GM12878 (cell line): ENCODE measurements around the gene NLRP9. TPM values are rescaled to one million over a fixed set of nuclear protein-coding genes. Genes with fewer than 3 reads are reported as not detected.
"Not testable (repeated sequence)": the region's sequence is repeated elsewhere in the genome, so short reads cannot be mapped to it uniquely, and the experiment has no call there.

ENCODE experiments used
- ATAC-seq: fragments of 200-7000 bp; cut with Tn5 transposase; 3 replicates; pipeline ENCODE4 v1.9.1; 2020; ENCODE audit warnings: mild to moderate bottlenecking, moderate library complexity
- BruUV-seq: library from RNA; stranded (reverse); fragments of 400-500 nt; replicated peaks from 2 replicates; lab custom pipeline; 2021; lab: Mats Ljungman, UMichigan
- CTCF ChIA-PET: fragments of 300-600 bp; sonication (Branson Sonifier 250); formaldehyde crosslinking; extraction: SDS; loops from one replicate; lab custom pipeline; 2021; ENCODE audit warnings: inconsistent platforms; lab: Yijun Ruan, JAX
- POLR2A ChIA-PET: fragments of 350-600 bp; formaldehyde crosslinking; extraction: SDS; loops from one replicate; lab custom pipeline; 2021; ENCODE audit warnings: inconsistent platforms; lab: Charles Lee
- RAD21 ChIA-PET: fragments of 300-600 bp; sonication (Branson Sonifier 250); formaldehyde crosslinking; loops from one replicate; lab custom pipeline; 2023; ENCODE audit warnings: antibody characterized with exemption; ENCODE audit not compliant: unreplicated experiment; lab: Charles Lee
- SMC1A ChIA-PET: fragments of 300-600 bp; sonication (Branson Sonifier 250); formaldehyde crosslinking; loops from one replicate; lab custom pipeline; 2023; ENCODE audit not compliant: unreplicated experiment, uncharacterized antibody; lab: Charles Lee
- DNase-seq: peaks from one replicate; pipeline ENCODE4 v3.0.0-alpha.2; 2011; ENCODE audit warnings: low read depth, low spot score
- FAIRE-seq: peaks from 3 replicates; lab custom pipeline; 2011; peaks lifted over from hg19 to GRCh38; lab: Jason Lieb, UNC
- H2AFZ ChIP-seq: 2 replicates; pipeline ENCODE4 v1.6.0; 2011; ENCODE audit warnings: low read depth, low read length, control low read depth; ENCODE audit not compliant: control insufficient read depth
- H3K27ac ChIP-seq: 2 replicates; pipeline ENCODE4 v1.5.1; 2011; ENCODE audit warnings: control low read depth; ENCODE audit not compliant: control insufficient read depth, insufficient read depth
- H3K27me3 ChIP-seq, 2 experiments: replicated peaks in 1 of 2; 2 replicates each; pipeline versions ENCODE4 v1.6.0 to v1.6.1; 2011; ENCODE audit warnings: low read length in 1 of 2; ENCODE audit not compliant: control insufficient read depth in 2 of 2, insufficient read depth in 2 of 2
- H3K36me3 ChIP-seq, 2 experiments: 2 replicates each; pipeline ENCODE4 v1.5.1; 2011; ENCODE audit warnings: low read length in 1 of 2; ENCODE audit not compliant: control insufficient read depth in 2 of 2, insufficient read depth in 2 of 2
- H3K4me1 ChIP-seq: 2 replicates; pipeline ENCODE4 v1.6.1; 2011; ENCODE audit warnings: mild to moderate bottlenecking, low read length, moderate library complexity, mixed read lengths; ENCODE audit not compliant: control insufficient read depth, insufficient read depth
- H3K4me2 ChIP-seq: 2 replicates; pipeline ENCODE4 v1.6.0; 2011; ENCODE audit warnings: control low read depth; ENCODE audit not compliant: control insufficient read depth, insufficient read depth
- H3K4me3 ChIP-seq: fragments of 200-600 bp; sonication (generic); 2 replicates; pipeline ENCODE4 v1.5.1; 2016
- H3K79me2 ChIP-seq: 2 replicates; pipeline ENCODE4 v1.6.0; 2011; ENCODE audit warnings: low read length; ENCODE audit not compliant: control insufficient read depth, insufficient read depth
- H3K9ac ChIP-seq: 2 replicates; pipeline ENCODE4 v1.8.0; 2011; ENCODE audit warnings: low read length, control low read depth, mixed read lengths; ENCODE audit not compliant: control insufficient read depth, insufficient read depth
- H3K9me3 ChIP-seq: replicated peaks from 3 replicates; pipeline ENCODE4 v1.5.1; 2011; ENCODE audit warnings: mild to moderate bottlenecking, low read length; ENCODE audit not compliant: control insufficient read depth, insufficient read depth
- H4K20me1 ChIP-seq: 2 replicates; pipeline ENCODE4 v1.6.0; 2011; ENCODE audit not compliant: control insufficient read depth, insufficient read depth
- GATAD2B ChIP-seq: fragments of 450-650 bp; conservative IDR thresholded peaks from 2 replicates; pipeline ENCODE4 v1.6.1; 2017; ENCODE audit warnings: low read depth, mild to moderate bottlenecking, moderate library complexity
- WGBS: methylation state at CpG from one replicate; pipeline ENCODE4 v1.1.6; 2016; ENCODE audit warnings: low lambda C conversion rate; ENCODE audit not compliant: insufficient replicate concordance, insufficient coverage; ENCODE audit errors: missing lambda C conversion rate; 5-methylcytosine and 5-hydroxymethylcytosine counted together
- in situ Hi-C: fragments of 300-500 bp; cut with MboI; formaldehyde crosslinking; loops from 9 replicates; pipeline ENCODE4 v1.14.3; 2018; ENCODE audit warnings: mixed read lengths
- intact Hi-C: fragments of 100-400 bp; cut with micrococcal nuclease; formaldehyde crosslinking; loops from one replicate; pipeline ENCODE4 v1.14.2; 2022; ENCODE audit not compliant: unreplicated experiment
- polyA plus RNA-seq, 11 experiments: library from polyadenylated mRNA; depleted of rRNA in 4 of 11; unstranded in 6 of 11; stranded (reverse) in 5 of 11; fragments of >200 nt; fragmentation: Nextera tagmentation in 4 of 11; fragmentation: Illumina TruSeq in 1 of 11; extraction: Ambion mirVana in 4 of 11; extraction: Trizol in 1 of 11; gene quantifications; 1 replicate in 1 of 11; 2 replicates in 10 of 11; pipeline versions ENCODE4 v1.2.1 to v1.2.3, GENCODE V29; 2011 to 2016; ENCODE audit warnings: inconsistent platforms in 2 of 11, missing spikeins in 2 of 11, low read depth in 1 of 11
- total RNA-seq, 4 experiments: library from RNA; depleted of rRNA in 3 of 4; stranded (reverse); fragments of >200 nt in 3 of 4; fragmentation: Illumina TruSeq in 1 of 4; extraction: Trizol in 1 of 4; gene quantifications; 2 replicates each; pipeline versions ENCODE4 v1.2.1 to v1.2.3, GENCODE V29; 2013 to 2021
- TF ChIP-seq, protein P1 (sequence below): fragments of 450-650 bp; conservative IDR thresholded peaks from 2 replicates; pipeline ENCODE4 v1.6.1; 2017; ENCODE audit warnings: mild to moderate bottlenecking, moderate library complexity

Gene NLRP9
- total and polyA plus RNA-seq, 10 of the 15 experiments (the other 5 are each of a cell fraction or from before 2014, with no cell fraction given) = not detected

DNA sequence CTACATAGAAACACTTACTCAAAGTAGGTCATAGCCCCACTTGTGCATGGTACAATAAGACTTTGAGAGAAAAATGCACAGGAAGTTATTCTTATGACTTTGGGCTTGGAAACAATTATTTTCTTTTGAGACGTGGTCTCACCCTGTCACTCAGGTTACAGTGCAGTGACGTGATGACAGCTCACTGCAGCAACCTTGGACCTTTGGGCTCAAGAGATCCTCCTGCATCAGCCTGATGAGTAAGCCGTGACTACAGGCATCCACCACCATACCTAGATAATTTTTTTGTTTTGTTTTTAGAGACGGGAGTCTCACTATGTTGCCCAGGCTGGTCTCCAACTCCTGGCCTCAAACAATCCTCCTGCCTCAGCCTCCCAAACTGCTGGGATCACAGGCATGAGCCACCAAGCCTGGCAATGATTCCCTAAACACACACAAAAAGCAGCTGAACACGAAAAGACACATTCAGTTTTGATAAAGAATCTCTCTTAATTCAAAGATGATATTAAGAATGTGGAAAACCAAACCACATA, 17.9 kb downstream of the NLRP9 start (continued):
- TF ChIP-seq, protein P1, sequence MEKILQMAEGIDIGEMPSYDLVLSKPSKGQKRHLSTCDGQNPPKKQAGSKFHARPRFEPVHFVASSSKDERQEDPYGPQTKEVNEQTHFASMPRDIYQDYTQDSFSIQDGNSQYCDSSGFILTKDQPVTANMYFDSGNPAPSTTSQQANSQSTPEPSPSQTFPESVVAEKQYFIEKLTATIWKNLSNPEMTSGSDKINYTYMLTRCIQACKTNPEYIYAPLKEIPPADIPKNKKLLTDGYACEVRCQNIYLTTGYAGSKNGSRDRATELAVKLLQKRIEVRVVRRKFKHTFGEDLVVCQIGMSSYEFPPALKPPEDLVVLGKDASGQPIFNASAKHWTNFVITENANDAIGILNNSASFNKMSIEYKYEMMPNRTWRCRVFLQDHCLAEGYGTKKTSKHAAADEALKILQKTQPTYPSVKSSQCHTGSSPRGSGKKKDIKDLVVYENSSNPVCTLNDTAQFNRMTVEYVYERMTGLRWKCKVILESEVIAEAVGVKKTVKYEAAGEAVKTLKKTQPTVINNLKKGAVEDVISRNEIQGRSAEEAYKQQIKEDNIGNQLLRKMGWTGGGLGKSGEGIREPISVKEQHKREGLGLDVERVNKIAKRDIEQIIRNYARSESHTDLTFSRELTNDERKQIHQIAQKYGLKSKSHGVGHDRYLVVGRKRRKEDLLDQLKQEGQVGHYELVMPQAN = no peak
- TF ChIP-seq GATAD2B = no peak
- TF ChIP-seq, all 136 proteins: peak for 0

DNA sequence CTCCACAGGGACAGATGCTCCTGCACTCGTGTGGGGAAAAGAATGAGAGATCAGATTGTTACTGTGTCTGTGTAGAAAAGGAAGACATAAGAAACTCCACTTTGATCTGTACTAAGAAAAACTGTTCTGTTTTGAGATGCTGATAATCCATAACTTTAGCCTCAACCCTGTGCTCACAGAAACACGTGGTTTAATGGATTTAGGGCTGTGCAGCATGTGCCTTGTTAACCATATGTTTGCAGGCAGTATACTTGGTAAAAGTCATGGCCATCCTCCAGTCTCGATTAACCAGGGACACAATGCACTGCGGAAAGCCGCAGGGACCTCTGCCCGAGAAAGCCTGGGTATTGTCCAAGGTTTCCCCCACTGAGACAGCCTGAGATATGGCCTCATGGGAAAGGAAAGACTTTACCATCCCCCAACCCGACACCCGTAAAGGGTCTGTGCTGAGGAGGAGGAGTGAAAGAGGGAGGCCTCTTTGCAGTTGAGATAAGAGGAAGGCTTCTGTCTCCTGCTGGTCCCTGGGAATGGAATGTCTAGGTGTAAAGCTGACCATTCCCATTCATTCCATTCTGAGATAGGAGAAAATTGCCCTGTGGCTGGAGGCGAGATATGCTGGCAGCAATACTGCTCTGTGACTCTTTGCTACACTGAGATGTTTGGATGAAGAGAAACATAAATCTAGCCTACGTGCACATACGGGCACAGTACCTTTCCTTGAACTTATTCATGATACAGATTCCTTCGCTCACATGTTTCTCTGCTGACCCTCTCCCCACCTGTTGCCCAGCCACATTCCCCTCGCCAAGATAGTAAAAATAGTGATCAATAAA, 20.1 kb downstream of the NLRP9 start:
- H3K4me1 ChIP-seq, H3K79me2 ChIP-seq, H3K27me3 ChIP-seq, H3K4me2 ChIP-seq, in situ Hi-C loops, H3K9ac ChIP-seq, H3K27ac ChIP-seq, H4K20me1 ChIP-seq, intact Hi-C loops, RAD21 ChIA-PET, FAIRE-seq, CTCF ChIA-PET, DNase-seq, ATAC-seq, BruUV-seq, POLR2A ChIA-PET, H2AFZ ChIP-seq, SMC1A ChIA-PET, H3K4me3 ChIP-seq, H3K9me3 ChIP-seq, H3K36me3 ChIP-seq: not testable (repeated sequence)
- 34% methylated on average over 13 of the region's 13 CpGs for WGBS
